Vagina (tissue), 2 donors: ENCODE results near the gene PAPPA. TPM values are rescaled to one million over a fixed set of nuclear protein-coding genes. Genes with fewer than 3 reads are reported as not detected.

Experiments used
- DNase-seq, 2 donors: peaks; one replicate each; pipeline ENCODE4 v3.0.0-alpha.2; 2017; ENCODE audit errors: extremely low spot score in 2 of 2
- H3K27ac ChIP-seq: fragments of 200-600 bp; sonication (generic); one replicate; pipeline ENCODE4 v1.5.1; 2019
- H3K27me3 ChIP-seq: fragments of 200-600 bp; sonication (generic); one replicate; pipeline ENCODE4 v1.5.1; 2019
- H3K36me3 ChIP-seq, 2 donors: fragments of 200-600 bp; sonication (generic); one replicate each; pipeline ENCODE4 v1.5.1; 2017 to 2019
- H3K4me1 ChIP-seq: fragments of 200-600 bp; sonication (generic); one replicate; pipeline ENCODE4 v1.5.1; 2019
- H3K4me3 ChIP-seq, 2 donors: fragments of 200-600 bp; sonication (generic); 1 replicate in 1 of 2; 2 replicates in 1 of 2; pipeline ENCODE4 v1.5.1; 2016 to 2019
- H3K9me3 ChIP-seq: fragments of 200-600 bp; sonication (generic); one replicate; pipeline ENCODE4 v1.5.1; 2019
- CTCF ChIP-seq, 3 experiments: fragments of 450-650 bp in 2 of 3; fragments of 200-600 bp in 1 of 3; sonication (generic) in 1 of 3; IDR thresholded peaks; one replicate each; pipeline ENCODE4 v1.5.1; 2017 to 2019; ENCODE audit warnings: antibody characterized with exemption in 3 of 3, mild to moderate bottlenecking in 2 of 3, moderate library complexity in 2 of 3
- POLR2A ChIP-seq, 2 donors: fragments of 450-650 bp; IDR thresholded peaks; one replicate each; pipeline ENCODE4 v1.6.1; 2017; ENCODE audit warnings: antibody characterized with exemption in 2 of 2, mild to moderate bottlenecking in 2 of 2, moderate library complexity in 2 of 2
- POLR2AphosphoS5 ChIP-seq, 2 donors: sonication (generic); formaldehyde crosslinking; IDR thresholded peaks; one replicate each; pipeline ENCODE4 v1.9.0; 2017; ENCODE audit warnings: antibody characterized with exemption in 2 of 2, mild to moderate bottlenecking in 2 of 2, low read depth in 1 of 2; ENCODE audit not compliant: insufficient read depth in 1 of 2
- intact Hi-C: fragments of 100-400 bp; cut with DNase I; formaldehyde crosslinking; loops from one replicate; pipeline ENCODE4 v1.15.1; 2023
- total RNA-seq: library from RNA; depleted of rRNA; stranded (reverse); fragments of >200 nt; gene quantifications from one replicate; pipeline ENCODE4 v1.2.3, GENCODE V29; 2016

Gene PAPPA
- total RNA-seq, 1 donor from 2014 or later, result 4.4 TPM

GRCh38 chr9:116360016-116360415 is 206.4 kb downstream of the PAPPA start:
- intact Hi-C loops, result no loop called here
- TF ChIP-seq POLR2AphosphoS5 (IDR thresholded peaks at IDR 0.05; ENCODE audit: insufficient read depth in 1 of 2, low read depth in 1 of 2), result no peak
- TF ChIP-seq POLR2A (IDR thresholded peaks at IDR 0.05), result no peak
- no peak for TF ChIP-seq CTCF (IDR thresholded peaks at IDR 0.05)
- Histone ChIP-seq H3K27me3 (no peaks in the 10 kb centered on the region), H3K4me1 (peaks cover 13% of the 10 kb centered on the region), H3K4me3 (no peak overlapping the region), H3K27ac (no peak overlapping the region), H3K36me3 (no peaks in the 10 kb centered on the region), H3K9me3 (no peaks in the 10 kb centered on the region)
- no peak for DNase-seq

- H3K9me3 ChIP-seq, result no peaks in the 10 kb centered on the region
- no peaks in the 10 kb centered on the region for H3K27me3 ChIP-seq
- H3K4me3 ChIP-seq, result no peak overlapping the region
- intact Hi-C loops, result no loop called here
- no peak for DNase-seq
- TF ChIP-seq POLR2A (IDR thresholded peaks at IDR 0.05) (no peak), POLR2AphosphoS5 (IDR thresholded peaks at IDR 0.05; ENCODE audit: insufficient read depth in 1 of 2, low read depth in 1 of 2) (no peak), CTCF (IDR thresholded peaks at IDR 0.05) (no peak)
- H3K27ac ChIP-seq, result no peak overlapping the region
- H3K36me3 ChIP-seq, result no peaks in the 10 kb centered on the region
- peaks cover 10% of the 10 kb centered on the region for H3K4me1 ChIP-seq
These were observed 207.4 kb downstream of the PAPPA start for GRCh38 chr9:116360989-116361388.

GRCh38 chr9:116361547-116361946 is 208.0 kb downstream of the PAPPA start:
- no peak for DNase-seq
- Histone ChIP-seq H3K27ac (no peak overlapping the region), H3K4me1 (peaks cover 10% of the 10 kb centered on the region), H3K36me3 (no peaks in the 10 kb centered on the region), H3K27me3 (no peaks in the 10 kb centered on the region), H3K9me3 (no peaks in the 10 kb centered on the region), H3K4me3 (no peak overlapping the region)
- intact Hi-C loops, result no loop called here
- TF ChIP-seq CTCF (IDR thresholded peaks at IDR 0.05) (no peak), POLR2A (IDR thresholded peaks at IDR 0.05) (no peak), POLR2AphosphoS5 (IDR thresholded peaks at IDR 0.05; ENCODE audit: insufficient read depth in 1 of 2, low read depth in 1 of 2) (no peak)

GRCh38 chr9:116362493-116362892 is 208.9 kb downstream of the PAPPA start:
- Histone ChIP-seq H3K4me1 (peaks cover 10% of the 10 kb centered on the region), H3K9me3 (no peaks in the 10 kb centered on the region), H3K27me3 (no peaks in the 10 kb centered on the region), H3K27ac (no peak overlapping the region), H3K4me3 (no peak overlapping the region), H3K36me3 (no peaks in the 10 kb centered on the region)
- no peak for DNase-seq
- no peak for TF ChIP-seq POLR2A (IDR thresholded peaks at IDR 0.05)
- no peak for TF ChIP-seq CTCF (IDR thresholded peaks at IDR 0.05)
- no peak for TF ChIP-seq POLR2AphosphoS5 (IDR thresholded peaks at IDR 0.05; ENCODE audit: insufficient read depth in 1 of 2, low read depth in 1 of 2)
- intact Hi-C loops, result no loop called here

- Histone ChIP-seq H3K36me3 (no peaks in the 10 kb centered on the region), H3K27ac (peak overlapping the region; percentile 27), H3K4me3 (peak overlapping the region in 1 of 2 donors; percentile 33), H3K4me1 (peaks cover 10% of the 10 kb centered on the region), H3K9me3 (no peaks in the 10 kb centered on the region), H3K27me3 (no peaks in the 10 kb centered on the region)
- no peak for DNase-seq
- TF ChIP-seq POLR2AphosphoS5 (IDR thresholded peaks at IDR 0.05; ENCODE audit: insufficient read depth in 1 of 2, low read depth in 1 of 2) (peak; percentile 60 to 84), POLR2A (IDR thresholded peaks at IDR 0.05) (no peak)
- intact Hi-C loops, result no loop called here
These were observed 211.5 kb downstream of the PAPPA start for GRCh38 chr9:116365056-116365471.
